DND-41 (cell line): Measurements from ENCODE around the gene STMND1.

ENCODE experiments used
- ATAC-seq: fragments of 200-7000 bp; cut with Tn5 transposase; 3 replicates; pipeline ENCODE4 v1.9.1; 2021; ENCODE audit warnings: low read depth; ENCODE audit not compliant: insufficient read depth
- DNase-seq: peaks from one replicate; pipeline ENCODE4 v3.0.0-alpha.2; 2020
- H2AFZ ChIP-seq: 2 replicates; pipeline ENCODE4 v1.6.0; 2012; ENCODE audit warnings: low read depth, low read length
- H3K27ac ChIP-seq: 2 replicates; pipeline ENCODE4 v1.5.1; 2012; ENCODE audit warnings: low read length, inconsistent platforms
- H3K27me3 ChIP-seq: fragments of 200-600 bp; sonication (generic); 2 replicates; pipeline ENCODE4 v1.6.0; 2012; ENCODE audit warnings: low read length, mild to moderate bottlenecking, inconsistent platforms; ENCODE audit not compliant: insufficient read depth, poor library complexity
- H3K36me3 ChIP-seq: 2 replicates; pipeline ENCODE4 v1.5.1; 2012; ENCODE audit warnings: low read length, inconsistent platforms; ENCODE audit not compliant: insufficient read depth
- H3K4me1 ChIP-seq: 2 replicates; pipeline ENCODE4 v1.5.1; 2012; ENCODE audit warnings: mild to moderate bottlenecking, low read length; ENCODE audit not compliant: insufficient read depth
- H3K4me2 ChIP-seq: 2 replicates; pipeline ENCODE4 v1.6.0; 2012; ENCODE audit warnings: mild to moderate bottlenecking, moderate library complexity, low read length, inconsistent platforms; ENCODE audit not compliant: insufficient read depth
- H3K4me3 ChIP-seq, 2 experiments: fragments of 200-600 bp in 1 of 2; shearing (Covaris generic) in 1 of 2; 2 replicates each; pipeline ENCODE4 v1.5.1; 2012 to 2016; ENCODE audit warnings: inconsistent platforms in 2 of 2, low read length in 2 of 2, mild to moderate bottlenecking in 2 of 2, low read depth in 1 of 2, moderate library complexity in 1 of 2
- H3K79me2 ChIP-seq: 2 replicates; pipeline ENCODE4 v1.6.0; 2012; ENCODE audit warnings: low read length, inconsistent platforms; ENCODE audit not compliant: insufficient read depth
- H3K9ac ChIP-seq: 2 replicates; pipeline ENCODE4 v1.6.0; 2012; ENCODE audit warnings: low read depth, mild to moderate bottlenecking, inconsistent platforms, low read length, moderate library complexity
- H3K9me3 ChIP-seq: 2 replicates; pipeline ENCODE4 v1.5.1; 2012; ENCODE audit warnings: low read length, moderate library complexity, mild to moderate bottlenecking, inconsistent platforms; ENCODE audit not compliant: insufficient read depth, severe bottlenecking
- H4K20me1 ChIP-seq: 2 replicates; pipeline ENCODE4 v1.6.0; 2012; ENCODE audit warnings: low read length; ENCODE audit not compliant: insufficient read depth
- EZH2 ChIP-seq: IDR thresholded peaks from 3 replicates; pipeline ENCODE4 v1.6.1; 2012; ENCODE audit warnings: borderline replicate concordance, low read depth, mild to moderate bottlenecking, moderate library complexity, low read length, inconsistent platforms; ENCODE audit not compliant: severe bottlenecking
- TF ChIP-seq, protein P1 (sequence below): IDR thresholded peaks from 2 replicates; pipeline ENCODE4 v1.5.1; 2012; ENCODE audit warnings: borderline replicate concordance, low read length, moderate library complexity, mild to moderate bottlenecking; ENCODE audit not compliant: poor library complexity, severe bottlenecking; ENCODE audit errors: extremely low read depth

The STMND1 gene

DNA sequence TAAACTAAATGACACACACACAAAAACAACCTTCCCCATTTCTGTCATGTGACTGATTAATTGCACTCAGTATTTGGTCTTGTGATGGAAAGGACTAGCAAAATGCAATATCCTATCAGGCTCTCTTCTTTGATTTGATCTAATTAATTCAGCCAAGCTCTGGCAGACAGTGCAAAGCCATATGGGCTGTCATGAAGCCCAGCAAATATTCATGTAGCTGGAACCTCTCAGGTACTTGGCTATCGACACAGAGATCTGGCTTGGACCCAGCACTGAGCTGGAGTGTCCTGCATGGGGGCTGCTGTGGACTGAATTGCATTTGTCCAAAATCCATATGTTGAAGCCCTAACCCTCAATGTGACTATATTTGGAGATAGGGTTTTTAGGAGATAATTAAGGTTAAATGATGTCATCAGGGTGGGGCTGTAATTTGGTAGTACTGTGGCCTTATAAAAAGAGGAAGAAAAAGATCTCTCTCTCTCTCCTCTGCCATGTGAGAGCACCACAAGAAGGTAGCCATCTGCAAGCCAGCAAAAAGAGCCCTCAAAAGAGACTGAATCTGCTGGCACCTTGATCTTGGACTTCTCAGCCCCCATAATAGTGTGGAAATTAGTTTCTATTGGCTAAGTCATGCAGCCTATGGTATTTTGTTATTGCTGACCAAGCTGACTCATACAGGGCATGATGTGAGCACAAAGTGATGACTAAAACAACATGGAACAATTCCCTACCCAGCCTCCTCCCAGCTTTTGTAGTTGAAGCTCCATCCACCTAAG, 77.1 kb downstream of the STMND1 start:
- DNase-seq (no peak), ATAC-seq (no peak)
- H3K36me3 ChIP-seq: no peaks in the 10 kb centered on the region
- H3K4me3 ChIP-seq: no peak overlapping the region
- H3K27ac ChIP-seq: no peak overlapping the region
- TF ChIP-seq, protein P1, sequence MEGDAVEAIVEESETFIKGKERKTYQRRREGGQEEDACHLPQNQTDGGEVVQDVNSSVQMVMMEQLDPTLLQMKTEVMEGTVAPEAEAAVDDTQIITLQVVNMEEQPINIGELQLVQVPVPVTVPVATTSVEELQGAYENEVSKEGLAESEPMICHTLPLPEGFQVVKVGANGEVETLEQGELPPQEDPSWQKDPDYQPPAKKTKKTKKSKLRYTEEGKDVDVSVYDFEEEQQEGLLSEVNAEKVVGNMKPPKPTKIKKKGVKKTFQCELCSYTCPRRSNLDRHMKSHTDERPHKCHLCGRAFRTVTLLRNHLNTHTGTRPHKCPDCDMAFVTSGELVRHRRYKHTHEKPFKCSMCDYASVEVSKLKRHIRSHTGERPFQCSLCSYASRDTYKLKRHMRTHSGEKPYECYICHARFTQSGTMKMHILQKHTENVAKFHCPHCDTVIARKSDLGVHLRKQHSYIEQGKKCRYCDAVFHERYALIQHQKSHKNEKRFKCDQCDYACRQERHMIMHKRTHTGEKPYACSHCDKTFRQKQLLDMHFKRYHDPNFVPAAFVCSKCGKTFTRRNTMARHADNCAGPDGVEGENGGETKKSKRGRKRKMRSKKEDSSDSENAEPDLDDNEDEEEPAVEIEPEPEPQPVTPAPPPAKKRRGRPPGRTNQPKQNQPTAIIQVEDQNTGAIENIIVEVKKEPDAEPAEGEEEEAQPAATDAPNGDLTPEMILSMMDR: no peak
- no peak for TF ChIP-seq EZH2
- H3K9ac ChIP-seq: no peak overlapping the region
- no peaks in the 10 kb centered on the region for H3K4me1 ChIP-seq
- H3K9me3 ChIP-seq: no peaks in the 10 kb centered on the region
- no peaks in the 10 kb centered on the region for H4K20me1 ChIP-seq
- H3K79me2 ChIP-seq: no peaks in the 10 kb centered on the region
- no peak overlapping the region for H3K4me2 ChIP-seq
- H3K27me3 ChIP-seq: no peaks in the 10 kb centered on the region
- no peak overlapping the region for H2AFZ ChIP-seq

DNA sequence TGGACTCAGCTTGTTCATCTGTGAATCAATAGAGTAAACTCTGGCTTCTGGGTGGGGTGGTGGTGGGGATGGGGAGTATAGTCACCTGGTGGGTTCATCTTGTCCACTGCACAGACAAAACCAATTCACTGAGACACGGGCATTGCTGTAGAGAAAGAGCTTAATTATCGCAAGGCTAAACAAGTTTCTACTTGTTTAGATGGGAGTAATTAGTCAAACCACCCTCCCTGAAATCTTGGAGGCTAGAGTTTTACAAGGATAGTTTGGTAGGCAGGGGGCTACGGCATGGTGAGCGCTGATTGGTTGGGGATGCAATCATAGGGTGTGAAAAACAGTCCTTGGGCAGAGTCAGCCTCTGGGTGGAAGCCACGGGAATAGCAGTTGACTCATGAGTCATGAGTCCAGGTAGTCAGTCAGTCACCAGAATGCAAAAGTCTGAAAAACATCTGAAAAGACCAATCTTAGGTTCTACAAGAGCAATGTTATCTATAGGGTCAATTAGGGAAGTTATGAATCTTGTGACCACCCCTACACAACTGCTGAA, 77.8 kb downstream of the STMND1 start:
- no peaks in the 10 kb centered on the region for H3K9me3 ChIP-seq
- no peak overlapping the region for H3K4me3 ChIP-seq
- H3K36me3 ChIP-seq: no peaks in the 10 kb centered on the region
- H3K9ac ChIP-seq: no peak overlapping the region
- no peak overlapping the region for H2AFZ ChIP-seq
- DNase-seq (no peak), ATAC-seq (no peak)
- H3K27ac ChIP-seq: no peak overlapping the region
- H3K27me3 ChIP-seq: no peaks in the 10 kb centered on the region
- no peaks in the 10 kb centered on the region for H3K79me2 ChIP-seq
- no peaks in the 10 kb centered on the region for H3K4me1 ChIP-seq
- H3K4me2 ChIP-seq: no peak overlapping the region
- no peaks in the 10 kb centered on the region for H4K20me1 ChIP-seq
- TF ChIP-seq, protein P1: no peak
